K562 (cell line): ENCODE measurements around the gene DDX20.

Experiments used
- ATF3 ChIP-seq, 2 experiments: fragments of 450-650 bp in 1 of 2; sonication (generic) in 1 of 2; formaldehyde crosslinking in 1 of 2; IDR thresholded peaks in 1 of 2; conservative IDR thresholded peaks in 1 of 2; 2 replicates each; pipeline versions ENCODE4 v1.6.1 to v1.8.1; 2016 to 2023; ENCODE audit warnings: mild to moderate bottlenecking in 2 of 2, moderate library complexity in 2 of 2, inconsistent platforms in 1 of 2, missing genetic modification reagents in 1 of 2
- BRD4 ChIP-seq: fragments of 200-600 bp; sonication (generic); IDR thresholded peaks from 2 replicates; pipeline ENCODE4 v1.6.1; 2017; ENCODE audit warnings: inconsistent platforms
- CBFA2T3 ChIP-seq: fragments of 450-650 bp; IDR thresholded peaks from 2 replicates; pipeline ENCODE4 v1.6.1; 2017
- CUX1 ChIP-seq: fragments of 200-800 bp; sonication (Bioruptor generic); IDR thresholded peaks from 2 replicates; pipeline ENCODE4 v1.6.1; 2016; ENCODE audit warnings: missing genetic modification characterization, missing compliant biosample characterization
- FOXP4 ChIP-seq: sonication (generic); formaldehyde crosslinking; IDR thresholded peaks from 2 replicates; pipeline ENCODE4 v1.8.0; 2022; ENCODE audit warnings: mild to moderate bottlenecking, missing genetic modification reagents, borderline replicate concordance
- HMG20A ChIP-seq: fragments of 450-650 bp; formaldehyde crosslinking; conservative IDR thresholded peaks from 2 replicates; pipeline ENCODE4 v1.4.0; 2020; ENCODE audit warnings: mild to moderate bottlenecking, mixed read lengths
- KAT2B ChIP-seq: IDR thresholded peaks from one replicate; pipeline ENCODE4 v1.6.1; 2012; ENCODE audit warnings: low read depth, mild to moderate bottlenecking, control low read depth, inconsistent platforms, low read length, moderate library complexity
- SIX5 ChIP-seq, 2 experiments: IDR thresholded peaks; 2 replicates each; pipeline ENCODE4 v1.6.1; 2011; ENCODE audit warnings: low read length in 2 of 2, borderline replicate concordance in 1 of 2, low read depth in 1 of 2, mild to moderate bottlenecking in 1 of 2, moderate library complexity in 1 of 2; ENCODE audit not compliant: insufficient read depth in 1 of 2
- SNRNP70 ChIP-seq: fragments of 200-400 bp; formaldehyde crosslinking; optimal IDR thresholded peaks from 2 replicates; pipeline ENCODE3; 2017; ENCODE audit warnings: low read depth, low read length
- TEAD4 ChIP-seq, 2 experiments: sonication (generic) in 1 of 2; formaldehyde crosslinking in 1 of 2; IDR thresholded peaks; 2 replicates each; pipeline versions ENCODE4 v1.6.1 to v1.8.0; 2012 to 2022; ENCODE audit warnings: borderline replicate concordance in 1 of 2, inconsistent platforms in 1 of 2, low read length in 1 of 2, mild to moderate bottlenecking in 1 of 2, missing genetic modification reagents in 1 of 2
- ZNF224 ChIP-seq: sonication (generic); formaldehyde crosslinking; IDR thresholded peaks from 2 replicates; pipeline ENCODE4 v1.8.0; 2022; ENCODE audit warnings: mild to moderate bottlenecking, missing genetic modification reagents
- ZZZ3 ChIP-seq: fragments of 450-650 bp; IDR thresholded peaks from 2 replicates; pipeline ENCODE4 v1.6.1; 2016; ENCODE audit warnings: antibody characterized with exemption, mild to moderate bottlenecking, moderate library complexity

GRCh38 chr1:111762332-111762731 is 6.6 kb downstream of the DDX20 start:
- TF ChIP-seq TEAD4 (IDR thresholded peaks at IDR 0.05; ENCODE audit: low read length) (no peak), TEAD4 (CRISPR knock-in tag; IDR thresholded peaks at IDR 0.05; ENCODE audit: borderline replicate concordance) (no peak), FOXP4 (CRISPR knock-in tag) (no peak), BRD4 (no peak), SIX5 (IDR thresholded peaks at IDR 0.05; ENCODE audit: borderline replicate concordance in 1 of 2, insufficient read depth in 1 of 2, low read depth in 1 of 2, low read length in 2 of 2) (no peak), HMG20A (CRISPR knock-in tag) (no peak), SNRNP70 (no peak), CBFA2T3 (no peak), ATF3 (IDR thresholded peaks at IDR 0.05) (no peak), ATF3 (CRISPR knock-in tag; conservative IDR thresholded peaks at IDR 0.05) (no peak), ZZZ3 (no peak), ZNF224 (CRISPR knock-in tag) (no peak), CUX1 (CRISPR knock-in tag) (no peak), KAT2B (no peak)
